GM12878 (cell line): Measurements from ENCODE around the gene PIWIL1. TPM values are rescaled to one million over a fixed set of nuclear protein-coding genes. Genes with fewer than 3 reads are reported as not detected.

Experiments
- ATAC-seq: fragments of 200-7000 bp; cut with Tn5 transposase; 3 replicates; pipeline ENCODE4 v1.9.1; 2020; ENCODE audit warnings: mild to moderate bottlenecking, moderate library complexity
- BruUV-seq: library from RNA; stranded (reverse); fragments of 400-500 nt; replicated peaks from 2 replicates; lab custom pipeline; 2021; lab: Mats Ljungman, UMichigan
- CTCF ChIA-PET: fragments of 300-600 bp; sonication (Branson Sonifier 250); formaldehyde crosslinking; extraction: SDS; loops from one replicate; lab custom pipeline; 2021; ENCODE audit warnings: inconsistent platforms; lab: Yijun Ruan, JAX
- POLR2A ChIA-PET: fragments of 350-600 bp; formaldehyde crosslinking; extraction: SDS; loops from one replicate; lab custom pipeline; 2021; ENCODE audit warnings: inconsistent platforms; lab: Charles Lee
- RAD21 ChIA-PET: fragments of 300-600 bp; sonication (Branson Sonifier 250); formaldehyde crosslinking; loops from one replicate; lab custom pipeline; 2023; ENCODE audit warnings: antibody characterized with exemption; ENCODE audit not compliant: unreplicated experiment; lab: Charles Lee
- SMC1A ChIA-PET: fragments of 300-600 bp; sonication (Branson Sonifier 250); formaldehyde crosslinking; loops from one replicate; lab custom pipeline; 2023; ENCODE audit not compliant: unreplicated experiment, uncharacterized antibody; lab: Charles Lee
- DNase-seq: peaks from one replicate; pipeline ENCODE4 v3.0.0-alpha.2; 2011; ENCODE audit warnings: low read depth, low spot score
- FAIRE-seq: peaks from 3 replicates; lab custom pipeline; 2011; peaks lifted over from hg19 to GRCh38; lab: Jason Lieb, UNC
- H2AFZ ChIP-seq: 2 replicates; pipeline ENCODE4 v1.6.0; 2011; ENCODE audit warnings: low read depth, low read length, control low read depth; ENCODE audit not compliant: control insufficient read depth
- H3K27ac ChIP-seq: 2 replicates; pipeline ENCODE4 v1.5.1; 2011; ENCODE audit warnings: control low read depth; ENCODE audit not compliant: control insufficient read depth, insufficient read depth
- H3K27me3 ChIP-seq, 2 experiments: replicated peaks in 1 of 2; 2 replicates each; pipeline versions ENCODE4 v1.6.0 to v1.6.1; 2011; ENCODE audit warnings: low read length in 1 of 2; ENCODE audit not compliant: control insufficient read depth in 2 of 2, insufficient read depth in 2 of 2
- H3K36me3 ChIP-seq, 2 experiments: 2 replicates each; pipeline ENCODE4 v1.5.1; 2011; ENCODE audit warnings: low read length in 1 of 2; ENCODE audit not compliant: control insufficient read depth in 2 of 2, insufficient read depth in 2 of 2
- H3K4me1 ChIP-seq: 2 replicates; pipeline ENCODE4 v1.6.1; 2011; ENCODE audit warnings: mild to moderate bottlenecking, low read length, moderate library complexity, mixed read lengths; ENCODE audit not compliant: control insufficient read depth, insufficient read depth
- H3K4me2 ChIP-seq: 2 replicates; pipeline ENCODE4 v1.6.0; 2011; ENCODE audit warnings: control low read depth; ENCODE audit not compliant: control insufficient read depth, insufficient read depth
- H3K4me3 ChIP-seq: fragments of 200-600 bp; sonication (generic); 2 replicates; pipeline ENCODE4 v1.5.1; 2016
- H3K79me2 ChIP-seq: 2 replicates; pipeline ENCODE4 v1.6.0; 2011; ENCODE audit warnings: low read length; ENCODE audit not compliant: control insufficient read depth, insufficient read depth
- H3K9ac ChIP-seq: 2 replicates; pipeline ENCODE4 v1.8.0; 2011; ENCODE audit warnings: low read length, control low read depth, mixed read lengths; ENCODE audit not compliant: control insufficient read depth, insufficient read depth
- H3K9me3 ChIP-seq: replicated peaks from 3 replicates; pipeline ENCODE4 v1.5.1; 2011; ENCODE audit warnings: mild to moderate bottlenecking, low read length; ENCODE audit not compliant: control insufficient read depth, insufficient read depth
- H4K20me1 ChIP-seq: 2 replicates; pipeline ENCODE4 v1.6.0; 2011; ENCODE audit not compliant: control insufficient read depth, insufficient read depth
- BRCA1 ChIP-seq: IDR thresholded peaks from 2 replicates; pipeline ENCODE4 v1.6.1; 2011; ENCODE audit warnings: low read depth, low read length, improper control_type of control experiment
- CBX5 ChIP-seq: sonication (generic); IDR thresholded peaks from 2 replicates; pipeline ENCODE4 v1.6.1; 2016; ENCODE audit warnings: low read depth, moderate library complexity, mild to moderate bottlenecking, inconsistent platforms
- FOXM1 ChIP-seq: IDR thresholded peaks from 2 replicates; pipeline ENCODE4 v1.6.1; 2012; ENCODE audit warnings: low read depth, mild to moderate bottlenecking, inconsistent platforms, low read length, moderate library complexity
- KDM1A ChIP-seq: fragments of 200-600 bp; sonication (generic); IDR thresholded peaks from 2 replicates; pipeline ENCODE4 v1.6.1; 2016; ENCODE audit warnings: borderline replicate concordance
- LARP7 ChIP-seq: fragments of 450-650 bp; IDR thresholded peaks from 2 replicates; pipeline ENCODE4 v1.6.1; 2017; ENCODE audit warnings: mild to moderate bottlenecking
- MXI1 ChIP-seq: fragments of 150-350 bp; IDR thresholded peaks from 2 replicates; pipeline ENCODE4 v1.6.1; 2011; ENCODE audit warnings: low read depth, mild to moderate bottlenecking, inconsistent platforms, low read length, improper control_type of control experiment
- MYC ChIP-seq: IDR thresholded peaks from 2 replicates; pipeline ENCODE4 v1.6.1; 2011; ENCODE audit warnings: mild to moderate bottlenecking, low read length, moderate library complexity, inconsistent platforms; ENCODE audit not compliant: insufficient read depth, insufficient replicate concordance, insufficient read length, severe bottlenecking
- PAX8 ChIP-seq: fragments of 450-650 bp; IDR thresholded peaks from 2 replicates; pipeline ENCODE4 v1.6.1; 2017; ENCODE audit warnings: mild to moderate bottlenecking, moderate library complexity
- RUNX3 ChIP-seq: IDR thresholded peaks from 2 replicates; pipeline ENCODE4 v1.6.1; 2012; ENCODE audit warnings: low read length, inconsistent platforms
- SUPT20H ChIP-seq: IDR thresholded peaks from 2 replicates; pipeline ENCODE4 v1.6.1; 2011; ENCODE audit warnings: low read depth, mild to moderate bottlenecking, low read length, moderate library complexity, borderline replicate concordance; ENCODE audit not compliant: control insufficient read depth
- ZZZ3 ChIP-seq: IDR thresholded peaks from 2 replicates; pipeline ENCODE4 v1.6.1; 2011; ENCODE audit warnings: low read depth; ENCODE audit not compliant: control insufficient read depth, insufficient read length
- WGBS: methylation state at CpG from one replicate; pipeline ENCODE4 v1.1.6; 2016; ENCODE audit warnings: low lambda C conversion rate; ENCODE audit not compliant: insufficient replicate concordance, insufficient coverage; ENCODE audit errors: missing lambda C conversion rate; 5-methylcytosine and 5-hydroxymethylcytosine counted together
- in situ Hi-C: fragments of 300-500 bp; cut with MboI; formaldehyde crosslinking; loops from 9 replicates; pipeline ENCODE4 v1.14.3; 2018; ENCODE audit warnings: mixed read lengths
- intact Hi-C: fragments of 100-400 bp; cut with micrococcal nuclease; formaldehyde crosslinking; loops from one replicate; pipeline ENCODE4 v1.14.2; 2022; ENCODE audit not compliant: unreplicated experiment
- polyA plus RNA-seq, 11 experiments: library from polyadenylated mRNA; depleted of rRNA in 4 of 11; unstranded in 6 of 11; stranded (reverse) in 5 of 11; fragments of >200 nt; fragmentation: Nextera tagmentation in 4 of 11; fragmentation: Illumina TruSeq in 1 of 11; extraction: Ambion mirVana in 4 of 11; extraction: Trizol in 1 of 11; gene quantifications; 1 replicate in 1 of 11; 2 replicates in 10 of 11; pipeline versions ENCODE4 v1.2.1 to v1.2.3, GENCODE V29; 2011 to 2016; ENCODE audit warnings: inconsistent platforms in 2 of 11, missing spikeins in 2 of 11, low read depth in 1 of 11
- total RNA-seq, 4 experiments: library from RNA; depleted of rRNA in 3 of 4; stranded (reverse); fragments of >200 nt in 3 of 4; fragmentation: Illumina TruSeq in 1 of 4; extraction: Trizol in 1 of 4; gene quantifications; 2 replicates each; pipeline versions ENCODE4 v1.2.1 to v1.2.3, GENCODE V29; 2013 to 2021

The PIWIL1 gene
- total and polyA plus RNA-seq, 10 of the 15 experiments (the other 5 are each of a cell fraction or from before 2014, with no cell fraction given), result not detected

GRCh38 chr12:130300090-130300489 is 37.6 kb upstream of the PIWIL1 start:
- in situ Hi-C loops (no loop called here), intact Hi-C loops (no loop called here)
- ATAC-seq (no peak), FAIRE-seq (no peak), DNase-seq (no peak)
- BruUV-seq, result no TSS peak
- CTCF ChIA-PET, result no interaction called here
- H3K27me3 ChIP-seq, result no peaks in the 10 kb centered on the region
- H3K4me1 ChIP-seq, result no peaks in the 10 kb centered on the region
- H3K9ac ChIP-seq, result no peak overlapping the region
- H3K9me3 ChIP-seq, result no peaks in the 10 kb centered on the region
- H3K27ac ChIP-seq, result no peak overlapping the region
- RAD21 ChIA-PET, result no interaction called here
- H3K36me3 ChIP-seq, result no peaks in the 10 kb centered on the region
- H3K4me2 ChIP-seq, result no peak overlapping the region
- 41% methylated on average over 4 of the region's 4 CpGs for WGBS
- no peaks in the 10 kb centered on the region for H3K79me2 ChIP-seq
- POLR2A ChIA-PET, result no interaction called here
- SMC1A ChIA-PET, result no interaction called here
- no peak overlapping the region for H3K4me3 ChIP-seq
- no peak overlapping the region for H2AFZ ChIP-seq
- no peak for TF ChIP-seq KDM1A
- TF ChIP-seq MXI1, result no peak
- no peak for TF ChIP-seq CBX5
- TF ChIP-seq LARP7, result no peak
- no peak for TF ChIP-seq RUNX3
- TF ChIP-seq, all 136 proteins: peak for 0
- H4K20me1 ChIP-seq, result no peaks in the 10 kb centered on the region

GRCh38 chr12:130300737-130301535 is 36.8 kb upstream of the PIWIL1 start:
- Histone ChIP-seq H3K79me2 (no peaks in the 10 kb centered on the region), H4K20me1 (no peaks in the 10 kb centered on the region), H3K4me1 (no peaks in the 10 kb centered on the region)
- CTCF ChIA-PET, result no interaction called here
- intact Hi-C loops, result no loop called here
- no peak for TF ChIP-seq BRCA1
- no peak for TF ChIP-seq MYC
- TF ChIP-seq PAX8, result no peak
- no peak for TF ChIP-seq ZZZ3
- no peak for TF ChIP-seq SUPT20H
- no peak for TF ChIP-seq FOXM1
- TF ChIP-seq, all 136 proteins: peak for 0
- H3K9ac ChIP-seq, result no peak overlapping the region
- no TSS peak for BruUV-seq
- in situ Hi-C loops, result no loop called here
- ATAC-seq (no peak), DNase-seq (no peak), FAIRE-seq (no peak)
- no peak overlapping the region for H3K4me3 ChIP-seq
- RAD21 ChIA-PET, result no interaction called here
- 52% methylated on average over 21 of the region's 21 CpGs for WGBS
- H3K9me3 ChIP-seq, result no peaks in the 10 kb centered on the region
- H3K36me3 ChIP-seq, result no peaks in the 10 kb centered on the region
- POLR2A ChIA-PET, result no interaction called here
- H3K4me2 ChIP-seq, result no peak overlapping the region
- H3K27ac ChIP-seq, result no peak overlapping the region
- H3K27me3 ChIP-seq, result no peaks in the 10 kb centered on the region
- H2AFZ ChIP-seq, result no peak overlapping the region
- SMC1A ChIA-PET, result no interaction called here
